LNCaP clone FGC (cell line): ENCODE measurements around the gene THEM4.

Experiments used
- DNase-seq: peaks from one replicate; pipeline ENCODE4 v3.0.0-alpha.2; 2011; ENCODE audit warnings: low read depth
- H3K4me3 ChIP-seq: 2 replicates; pipeline ENCODE4 v1.5.1; 2011; ENCODE audit warnings: mild to moderate bottlenecking, low read depth, low read length, control low read depth
- TF ChIP-seq, protein P1 (sequence below): IDR thresholded peaks from 2 replicates; pipeline ENCODE4 v1.5.1; 2012; ENCODE audit warnings: mild to moderate bottlenecking; ENCODE audit not compliant: control insufficient read depth, insufficient read depth; ENCODE audit errors: extremely low read depth

The THEM4 gene

DNA sequence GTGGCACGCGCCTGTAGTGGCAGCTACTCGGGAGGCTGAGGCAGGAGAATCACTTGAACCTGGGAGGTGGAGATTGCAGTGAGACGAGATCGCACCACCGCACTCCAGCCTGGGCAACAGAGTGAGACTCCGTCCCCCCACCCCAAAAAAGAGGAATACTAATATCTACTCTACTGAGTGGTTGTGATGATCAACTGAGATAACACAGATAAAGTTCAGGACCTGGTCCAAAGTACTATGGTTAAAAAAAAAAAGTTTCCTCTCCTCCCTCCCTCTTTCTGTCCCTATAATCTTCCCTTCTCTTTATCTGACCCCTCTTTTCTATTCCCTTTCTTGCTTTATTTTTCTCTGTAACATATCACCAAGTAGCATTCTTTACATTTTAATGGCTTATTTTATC is 73.7 kb downstream of the THEM4 start:
- no peak for DNase-seq
- TF ChIP-seq, protein P1, sequence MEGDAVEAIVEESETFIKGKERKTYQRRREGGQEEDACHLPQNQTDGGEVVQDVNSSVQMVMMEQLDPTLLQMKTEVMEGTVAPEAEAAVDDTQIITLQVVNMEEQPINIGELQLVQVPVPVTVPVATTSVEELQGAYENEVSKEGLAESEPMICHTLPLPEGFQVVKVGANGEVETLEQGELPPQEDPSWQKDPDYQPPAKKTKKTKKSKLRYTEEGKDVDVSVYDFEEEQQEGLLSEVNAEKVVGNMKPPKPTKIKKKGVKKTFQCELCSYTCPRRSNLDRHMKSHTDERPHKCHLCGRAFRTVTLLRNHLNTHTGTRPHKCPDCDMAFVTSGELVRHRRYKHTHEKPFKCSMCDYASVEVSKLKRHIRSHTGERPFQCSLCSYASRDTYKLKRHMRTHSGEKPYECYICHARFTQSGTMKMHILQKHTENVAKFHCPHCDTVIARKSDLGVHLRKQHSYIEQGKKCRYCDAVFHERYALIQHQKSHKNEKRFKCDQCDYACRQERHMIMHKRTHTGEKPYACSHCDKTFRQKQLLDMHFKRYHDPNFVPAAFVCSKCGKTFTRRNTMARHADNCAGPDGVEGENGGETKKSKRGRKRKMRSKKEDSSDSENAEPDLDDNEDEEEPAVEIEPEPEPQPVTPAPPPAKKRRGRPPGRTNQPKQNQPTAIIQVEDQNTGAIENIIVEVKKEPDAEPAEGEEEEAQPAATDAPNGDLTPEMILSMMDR = no peak
- no peak overlapping the region for H3K4me3 ChIP-seq

DNA sequence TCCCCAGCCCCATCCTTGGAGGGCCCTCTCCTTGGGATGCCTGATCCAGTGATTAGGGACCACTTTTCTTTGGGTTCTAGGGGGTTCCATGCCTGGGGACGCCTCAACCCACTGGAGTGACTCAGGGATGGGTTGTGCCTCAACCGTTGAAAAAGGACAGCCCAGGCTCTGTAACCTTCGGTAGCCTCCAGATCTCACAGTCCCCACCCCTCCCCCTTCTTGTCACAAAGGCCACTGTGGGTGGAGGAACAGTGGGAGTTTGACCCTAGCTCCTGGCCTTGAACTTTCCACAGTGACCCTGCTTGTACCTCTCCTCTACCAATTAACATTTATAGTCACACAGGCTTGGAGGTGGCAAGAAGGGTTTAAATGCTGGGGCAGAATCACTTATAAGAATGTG is 75.1 kb downstream of the THEM4 start:
- TF ChIP-seq, protein P1 = no peak
- no peak for DNase-seq
- no peak overlapping the region for H3K4me3 ChIP-seq

DNA sequence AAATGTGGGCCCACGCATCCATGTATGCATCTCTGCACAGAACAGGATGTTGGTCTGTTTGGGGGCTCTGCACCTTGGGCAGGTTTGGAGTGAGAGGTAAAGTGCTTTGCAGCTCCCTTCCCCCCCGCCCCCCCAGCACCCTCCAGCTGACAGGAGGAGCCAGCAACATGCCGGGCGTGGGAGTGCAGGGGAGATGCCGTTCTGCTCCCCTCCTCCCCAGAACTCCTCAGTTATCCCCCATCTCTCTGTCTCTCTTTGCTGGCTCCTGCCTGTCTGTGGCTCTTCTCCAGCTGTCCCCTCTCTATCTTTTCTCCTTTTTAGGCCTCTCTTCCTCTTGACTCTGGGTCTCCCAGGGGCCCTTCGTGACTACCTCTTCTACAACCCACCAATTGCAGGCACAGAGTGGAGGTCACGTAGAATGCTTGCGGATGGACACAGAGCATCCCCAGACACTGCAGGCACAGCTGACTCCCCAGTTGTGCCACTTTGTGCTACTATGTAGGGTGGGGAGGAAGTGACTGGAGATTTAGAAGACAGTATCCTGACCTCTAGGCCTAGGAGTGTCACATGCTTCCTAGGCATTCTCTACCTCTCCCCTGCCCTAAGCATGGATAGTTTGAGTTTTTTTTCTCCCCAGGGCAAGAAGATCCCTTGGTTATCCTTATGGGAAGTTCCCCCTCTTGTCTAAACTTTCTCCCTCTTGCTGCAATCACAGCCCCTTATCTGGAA is 76.0 kb downstream of the THEM4 start:
- TF ChIP-seq, protein P1 = no peak
- peak overlapping the region; percentile 44 for H3K4me3 ChIP-seq
- no peak for DNase-seq

DNA sequence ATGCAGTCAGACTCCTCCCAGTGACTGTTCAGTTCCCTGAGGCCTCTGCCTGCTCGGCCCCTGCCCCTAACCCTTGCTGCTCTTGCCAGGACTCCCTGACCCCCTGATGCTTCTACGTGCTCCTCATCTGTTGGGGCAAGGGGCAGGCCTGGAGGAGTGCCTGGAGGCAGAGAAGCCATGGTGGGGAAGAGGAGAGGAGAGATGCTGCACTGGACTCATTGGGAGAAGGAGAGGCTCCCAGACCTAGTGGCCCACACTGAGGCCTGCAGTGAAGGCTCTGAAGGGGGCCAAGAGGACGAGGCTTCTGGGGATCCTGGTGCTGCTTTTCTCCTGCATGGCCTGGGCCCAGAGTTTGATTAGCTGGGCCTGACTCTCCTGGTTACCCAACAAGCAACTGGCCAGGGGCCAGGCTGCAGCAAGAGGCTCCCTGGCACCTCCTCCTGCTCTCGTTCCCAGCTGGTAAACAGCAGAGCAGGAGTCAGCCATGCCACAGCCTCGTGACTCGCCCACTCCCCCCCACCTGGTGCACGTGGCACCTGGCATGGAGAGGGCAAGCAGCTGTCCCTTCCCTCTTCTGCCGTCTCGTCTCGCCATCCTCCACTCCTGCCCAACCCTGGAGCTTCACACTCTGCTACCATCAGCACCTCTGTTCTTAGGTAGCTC is 76.9 kb downstream of the THEM4 start:
- TF ChIP-seq, protein P1 = no peak
- peak overlapping the region; percentile 75 for H3K4me3 ChIP-seq
- DNase-seq = peak; percentile 97

DNA sequence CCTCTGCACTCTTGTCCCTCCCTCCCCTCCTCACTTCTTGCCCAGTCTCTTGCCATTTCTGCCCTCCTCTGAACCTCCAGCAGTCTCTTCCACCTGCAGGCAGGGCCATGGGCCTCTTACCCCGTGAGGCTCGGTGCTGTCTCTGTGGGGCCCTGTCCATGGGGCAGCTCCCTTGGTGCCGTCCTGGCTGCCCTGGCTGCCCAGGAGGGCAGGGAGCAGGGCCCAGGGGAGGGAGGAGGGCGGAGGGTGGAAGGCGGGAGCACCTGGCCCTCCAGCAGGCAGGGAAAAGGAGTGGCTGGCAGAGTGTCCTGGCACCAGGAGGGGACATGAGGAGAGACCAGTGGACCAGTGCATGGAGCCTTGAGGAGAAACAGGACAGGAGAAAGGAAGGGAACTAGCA is 77.7 kb downstream of the THEM4 start, which contains the start of gene RORC:
TSS of gene RORC (minus strand) at position 198 of the 400 bp plus-strand sequence. CDS start at position 160, 38 bp downstream.
- peak; percentile 75 for DNase-seq
- peak within 1 kb of the TSS; percentile 75 for H3K4me3 ChIP-seq
- TF ChIP-seq, protein P1 = no peak

DNA sequence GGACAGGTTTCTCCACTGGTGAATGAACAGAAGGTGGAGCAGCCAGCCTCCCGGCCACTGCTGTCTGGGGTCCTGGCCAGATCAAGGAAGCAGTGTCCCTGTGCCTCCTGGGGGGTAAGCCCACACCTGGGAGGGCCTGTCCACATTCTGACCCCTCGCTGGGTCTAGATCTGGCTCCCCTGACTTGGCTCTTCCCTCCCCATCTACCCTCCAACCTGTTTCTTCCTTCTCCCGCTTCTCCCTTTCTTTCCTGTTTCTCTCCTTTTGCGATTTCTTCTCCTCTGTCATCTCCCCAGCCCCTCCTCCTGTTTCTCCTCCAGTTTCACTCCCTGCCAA is 78.1 kb downstream of the THEM4 start:
- DNase-seq = no peak
- TF ChIP-seq, protein P1 = no peak
- peak overlapping the region; percentile 75 for H3K4me3 ChIP-seq
